HG03520 (cell line): ENCODE data around the gene TRMT10A.

Experiments used
- ATAC-seq: cut with Tn5 transposase; IDR thresholded peaks from one replicate; pipeline ENCODE4 v1.9.1; 2021; ENCODE audit warnings: mild to moderate bottlenecking, moderate library complexity; ENCODE audit not compliant: unreplicated experiment

The TRMT10A gene, protein sequence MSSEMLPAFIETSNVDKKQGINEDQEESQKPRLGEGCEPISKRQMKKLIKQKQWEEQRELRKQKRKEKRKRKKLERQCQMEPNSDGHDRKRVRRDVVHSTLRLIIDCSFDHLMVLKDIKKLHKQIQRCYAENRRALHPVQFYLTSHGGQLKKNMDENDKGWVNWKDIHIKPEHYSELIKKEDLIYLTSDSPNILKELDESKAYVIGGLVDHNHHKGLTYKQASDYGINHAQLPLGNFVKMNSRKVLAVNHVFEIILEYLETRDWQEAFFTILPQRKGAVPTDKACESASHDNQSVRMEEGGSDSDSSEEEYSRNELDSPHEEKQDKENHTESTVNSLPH

DNA sequence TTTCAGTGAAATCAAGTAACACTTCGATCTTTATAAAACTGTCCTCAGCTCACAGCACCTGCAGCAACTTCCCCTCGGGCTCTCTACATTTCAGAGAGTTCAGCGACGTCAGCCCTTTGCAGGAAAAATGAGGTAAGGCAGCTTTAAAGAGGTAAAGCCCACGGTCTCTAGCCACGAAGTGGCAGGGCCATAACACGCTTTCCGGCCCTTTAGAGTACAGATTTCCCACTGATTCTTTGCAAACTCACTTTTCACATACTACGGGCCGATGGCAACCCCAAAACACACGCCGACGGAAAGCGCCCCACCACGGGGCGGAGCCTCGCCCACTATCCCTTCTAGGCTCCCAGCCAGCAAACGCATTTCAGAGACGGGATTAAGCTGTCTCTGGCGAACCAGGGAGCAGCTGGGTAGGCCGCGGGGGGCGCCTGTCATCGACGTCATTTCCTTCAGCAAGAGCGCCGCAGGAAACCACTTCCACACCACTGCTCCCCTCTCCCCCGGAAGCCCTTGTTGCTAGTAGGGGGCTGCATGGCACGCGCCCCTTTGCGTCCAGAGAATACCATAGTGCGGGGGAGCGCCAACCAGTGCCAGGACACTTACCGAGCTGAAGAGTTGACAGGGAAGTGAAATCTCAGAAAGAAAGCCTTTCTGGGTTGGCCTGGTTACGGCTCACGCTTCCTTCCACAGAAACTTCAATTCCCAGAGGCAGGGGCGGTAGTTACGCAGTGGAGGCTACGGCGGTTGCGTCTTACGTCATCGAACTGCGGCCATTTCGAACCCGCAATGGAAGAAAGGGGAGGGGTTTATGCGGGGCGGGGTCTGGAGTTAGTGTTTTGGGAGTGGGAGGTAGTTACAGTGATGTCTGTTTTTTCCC lies at the start of gene TRMT10A:
TSS of gene TRMT10A (minus strand) at position 730 of the 877 bp plus-strand sequence. CDS start 4,701 bp downstream, outside the sequence.
- ATAC-seq: peak; percentile 91

DNA sequence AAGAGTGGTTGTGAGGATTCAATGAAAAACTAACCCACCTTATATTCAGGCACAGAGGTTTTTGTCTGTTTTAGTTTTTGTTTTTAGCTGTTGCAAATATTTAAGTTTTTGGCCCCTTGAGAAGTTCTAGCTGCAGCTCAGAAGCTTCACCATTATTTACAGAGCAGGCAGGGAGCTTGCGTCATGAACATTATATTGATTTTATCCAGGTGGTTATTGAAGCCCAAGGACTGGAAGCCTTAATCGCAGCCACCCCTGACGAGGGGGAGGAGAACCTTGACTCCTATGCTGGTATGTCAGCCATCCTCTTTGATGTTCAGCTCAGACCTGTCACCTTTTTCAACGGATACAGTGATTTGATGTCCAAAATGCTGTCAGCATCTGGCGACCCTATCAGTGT lies 48.9 kb upstream of the TRMT10A start:
- no peak for ATAC-seq

DNA sequence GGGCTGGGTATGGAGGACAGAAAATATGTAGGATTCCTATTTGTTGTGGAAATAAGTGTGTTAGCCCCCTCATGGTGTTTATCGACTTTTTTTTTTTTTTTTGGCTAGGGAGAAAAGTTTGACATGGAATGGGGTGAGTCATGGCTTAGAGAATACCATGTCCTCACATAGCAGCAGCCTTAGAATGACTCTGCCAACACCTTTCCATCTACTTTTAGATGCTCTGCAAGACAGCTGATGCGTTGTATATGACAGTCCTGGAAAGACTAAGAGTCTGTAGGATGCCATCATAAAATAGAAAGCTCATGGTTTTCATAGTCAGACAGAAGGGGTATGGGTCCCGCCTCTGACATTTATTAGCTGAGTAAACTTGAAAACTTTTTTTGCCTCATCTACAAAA lies 48.4 kb upstream of the TRMT10A start:
- no peak for ATAC-seq

DNA sequence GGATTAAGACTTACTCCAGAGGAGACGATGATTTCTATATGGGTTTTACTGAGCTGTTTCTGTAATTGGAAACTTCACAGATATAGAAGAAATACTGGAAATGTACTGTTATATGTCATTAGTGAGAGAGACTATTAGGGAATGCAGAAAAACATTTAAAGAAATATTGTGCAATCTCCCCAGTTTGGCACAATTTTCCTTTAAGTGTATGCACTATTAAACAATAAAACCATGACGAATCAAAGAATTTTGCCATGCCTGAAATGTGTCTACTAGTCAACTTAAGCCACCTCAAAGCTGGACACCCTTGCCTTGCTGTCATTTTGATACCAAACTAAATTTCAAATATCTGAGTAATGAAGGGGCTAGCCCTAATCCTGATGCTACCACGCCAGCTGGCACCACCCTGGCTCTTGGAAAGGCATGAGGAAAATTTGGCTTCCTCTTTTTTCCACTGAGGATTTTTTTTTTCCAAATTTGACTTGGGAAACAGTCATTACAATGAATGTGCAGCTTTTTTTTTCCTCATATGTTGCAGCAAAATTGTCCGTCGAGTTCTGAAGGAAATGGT lies 46.9 kb upstream of the TRMT10A start:
- ATAC-seq: no peak

DNA sequence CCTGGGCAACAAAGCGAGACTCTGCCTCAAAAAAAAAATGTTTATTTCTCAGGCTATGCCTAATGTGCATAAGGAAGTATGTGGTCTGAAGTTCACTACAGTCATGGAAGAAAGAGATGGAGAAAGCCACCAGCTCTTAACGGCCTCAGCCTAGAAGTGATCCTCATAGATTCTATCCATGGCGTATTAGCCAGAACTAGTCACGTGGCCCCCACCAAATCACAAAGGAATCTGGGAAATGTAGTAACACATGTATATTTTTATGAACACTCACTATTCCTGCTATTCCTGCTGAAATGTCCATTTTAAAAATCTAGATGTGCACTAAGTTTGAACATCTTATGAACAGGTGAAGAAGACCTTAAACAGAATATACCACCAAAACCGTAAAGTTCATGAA lies 44.6 kb upstream of the TRMT10A start:
- no peak for ATAC-seq

DNA sequence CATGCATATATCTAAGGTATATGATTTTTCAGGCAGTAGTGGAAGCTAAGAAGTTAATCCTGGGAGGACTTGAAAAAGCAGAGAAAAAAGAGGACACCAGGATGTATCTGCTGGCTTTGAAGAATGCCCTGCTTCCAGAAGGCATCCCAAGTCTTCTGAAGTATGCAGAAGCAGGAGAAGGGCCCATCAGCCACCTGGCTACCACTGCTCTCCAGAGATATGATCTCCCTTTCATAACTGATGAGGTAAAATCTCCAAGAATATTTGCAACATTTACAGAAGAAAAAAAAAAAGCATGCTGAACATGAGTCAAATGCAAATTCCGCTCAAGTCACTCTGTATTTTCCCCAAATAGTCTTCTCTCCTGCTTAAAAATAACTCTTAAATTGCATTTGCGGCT lies 42.9 kb upstream of the TRMT10A start:
- no peak for ATAC-seq

DNA sequence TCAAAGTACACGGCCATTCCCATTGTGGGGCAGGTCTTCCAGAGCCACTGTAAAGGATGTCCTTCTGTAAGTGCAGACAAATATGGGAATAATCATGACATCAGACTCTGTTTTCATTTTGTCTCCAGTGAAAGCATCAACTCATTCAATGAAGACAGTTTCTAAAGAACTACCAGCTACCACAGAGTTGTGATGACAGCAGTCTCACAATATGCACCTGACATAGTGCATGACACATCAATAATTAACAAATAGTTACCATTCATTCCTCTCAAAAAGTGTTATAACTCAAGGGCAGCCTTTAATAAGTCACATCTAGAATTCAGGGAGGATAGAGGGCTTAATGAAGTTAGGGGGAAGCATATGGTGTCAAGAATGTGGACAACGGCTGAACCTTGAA lies 31.0 kb upstream of the TRMT10A start:
- no peak for ATAC-seq

DNA sequence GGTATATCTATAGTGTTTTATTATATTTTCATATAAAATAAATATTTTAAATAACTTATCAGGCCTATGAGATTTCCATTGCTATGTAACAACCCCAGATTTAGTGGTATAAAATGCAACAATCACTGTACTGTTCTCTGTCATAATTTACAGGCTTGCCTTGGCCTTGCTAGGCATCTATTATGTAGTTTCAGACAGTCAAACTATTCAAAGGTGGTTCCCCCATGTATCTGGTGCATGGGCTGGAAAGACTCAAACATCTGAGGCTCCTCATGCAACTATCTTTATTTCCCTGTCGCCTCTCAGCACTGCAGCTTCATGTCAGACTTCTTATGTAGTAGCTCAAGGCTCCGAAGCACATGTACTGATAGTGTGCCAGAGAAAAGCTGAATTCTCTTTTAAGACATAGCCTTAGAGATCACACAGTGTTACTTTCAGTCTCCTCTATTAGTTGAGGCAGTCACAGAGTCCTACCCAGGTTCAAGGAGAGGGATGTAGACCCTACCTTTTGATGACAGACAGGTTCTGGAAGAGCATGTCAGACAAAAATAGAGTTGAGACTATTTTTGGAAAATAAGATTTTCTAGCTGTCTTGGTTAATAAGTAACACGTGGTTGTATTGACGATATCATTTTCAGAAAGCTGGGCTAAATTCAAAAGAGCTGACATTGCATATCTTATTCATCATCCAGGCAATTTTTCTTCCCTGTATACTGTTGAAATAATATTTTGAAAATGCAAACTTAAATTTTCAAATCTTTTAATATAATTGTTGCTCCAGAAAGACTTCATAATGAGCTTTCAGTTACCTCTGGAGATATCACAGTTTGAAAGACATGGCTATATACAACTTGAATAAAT lies 30.2 kb upstream of the TRMT10A start:
- no peak for ATAC-seq

DNA sequence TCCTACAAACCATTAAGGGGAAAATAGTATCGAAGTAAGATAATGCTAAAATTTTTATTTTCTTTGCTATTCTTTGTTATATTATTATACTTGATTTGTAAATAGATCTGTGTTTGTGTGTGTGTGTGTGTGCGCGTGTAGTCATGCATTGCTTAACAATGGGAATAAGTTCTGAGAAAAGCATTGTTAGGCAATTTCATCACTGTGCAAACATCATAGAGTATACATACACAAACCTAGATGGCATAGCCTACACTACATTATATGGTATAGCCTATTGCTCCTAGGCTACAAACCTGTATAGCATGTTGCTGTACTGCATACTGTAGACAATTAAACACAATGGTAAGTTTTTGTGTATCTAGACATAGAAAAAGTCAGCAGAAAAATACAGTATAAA lies 27.9 kb upstream of the TRMT10A start:
- no peak for ATAC-seq

DNA sequence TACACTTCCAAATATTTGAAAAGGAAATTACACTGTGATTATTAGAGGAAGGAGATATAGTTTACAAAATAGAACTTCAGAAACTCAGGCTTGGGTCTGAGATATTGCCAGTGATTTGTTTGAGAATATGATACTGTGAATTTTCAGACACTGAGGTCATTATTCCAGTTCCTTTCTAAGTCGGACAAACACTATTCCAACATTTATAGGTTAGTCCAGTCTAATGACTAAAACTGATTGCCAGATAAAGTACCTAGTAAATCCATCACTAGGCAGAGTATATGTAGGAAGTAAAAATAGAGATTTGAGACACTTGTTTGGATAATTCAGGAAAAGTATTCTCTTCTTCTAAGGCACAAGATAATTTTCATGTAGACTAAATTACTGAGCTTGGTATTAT lies 24.0 kb upstream of the TRMT10A start:
- no peak for ATAC-seq

DNA sequence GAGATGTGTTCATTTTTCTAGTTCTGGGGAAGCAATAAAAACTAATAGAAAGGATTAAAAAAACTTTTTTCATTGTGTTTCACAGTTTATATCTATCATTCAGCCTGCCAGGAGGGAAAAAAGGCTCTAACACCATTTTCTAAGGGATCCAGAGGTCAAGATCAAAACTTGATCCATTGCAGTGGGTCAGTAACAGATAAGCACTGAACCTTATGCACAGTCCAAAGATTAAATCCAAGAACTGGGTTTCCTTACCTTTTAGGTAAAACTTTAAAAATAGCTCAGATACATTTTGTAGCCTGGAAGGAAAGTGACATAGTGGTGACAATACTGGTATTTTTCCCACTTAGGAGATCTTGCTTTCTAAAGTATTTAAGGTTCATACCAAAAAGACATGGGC lies 23.5 kb upstream of the TRMT10A start:
- ATAC-seq: no peak

DNA sequence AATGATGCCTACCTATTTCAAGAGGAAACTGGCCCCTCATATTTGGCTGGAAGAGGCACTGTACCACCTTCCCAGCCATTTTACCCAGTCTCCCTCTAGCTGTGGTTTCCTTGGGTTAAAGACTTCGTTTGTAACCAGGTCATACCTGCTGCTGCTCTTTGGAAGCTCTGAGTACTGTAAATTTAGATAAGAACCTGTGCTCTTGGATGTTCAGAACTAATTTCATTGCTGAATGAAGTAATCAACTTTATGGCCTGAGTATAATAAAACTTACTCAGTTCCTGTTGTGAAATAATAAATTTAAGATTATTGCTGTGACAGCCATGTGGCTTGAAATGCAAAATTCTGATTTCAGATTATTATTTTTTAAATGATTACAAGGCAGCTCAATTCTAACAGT lies 23.0 kb upstream of the TRMT10A start:
- ATAC-seq: no peak

DNA sequence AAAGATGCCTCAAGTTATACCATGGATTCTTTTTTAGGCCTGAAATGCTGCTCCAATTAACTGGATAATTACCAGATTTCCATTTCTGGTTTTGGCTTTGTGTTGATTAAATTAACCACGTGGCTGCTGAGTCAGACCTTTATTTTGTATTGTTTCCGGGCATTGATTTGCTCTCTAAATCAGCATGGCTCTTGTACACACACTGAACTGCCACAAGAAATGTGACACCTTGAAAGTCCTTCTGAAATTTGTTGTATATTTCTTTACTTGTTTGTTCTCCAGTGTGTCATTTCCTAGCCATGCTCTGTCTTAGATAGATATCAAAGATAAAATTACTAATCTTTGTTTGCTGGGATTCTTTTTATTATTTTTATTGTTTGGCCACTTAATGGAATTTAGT lies 22.5 kb upstream of the TRMT10A start:
- no peak for ATAC-seq

DNA sequence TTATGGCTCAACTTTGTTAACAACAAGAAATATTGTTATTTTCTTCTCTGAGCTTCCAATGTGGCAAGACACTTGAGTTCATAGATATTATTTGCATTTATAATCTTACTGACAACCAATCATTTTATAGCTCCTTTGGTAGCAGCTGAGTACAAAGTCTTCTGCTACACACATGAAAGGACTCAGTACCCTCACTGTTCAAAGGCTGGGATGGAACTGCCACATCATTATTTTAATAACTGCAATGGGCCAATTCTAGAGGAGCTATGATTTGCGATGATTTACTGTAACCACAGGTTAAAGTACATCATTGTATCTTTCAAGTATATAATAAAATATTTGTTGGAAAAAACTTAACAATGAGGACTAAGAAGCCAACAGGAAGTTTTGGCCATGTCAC lies 21.7 kb upstream of the TRMT10A start:
- ATAC-seq: no peak

DNA sequence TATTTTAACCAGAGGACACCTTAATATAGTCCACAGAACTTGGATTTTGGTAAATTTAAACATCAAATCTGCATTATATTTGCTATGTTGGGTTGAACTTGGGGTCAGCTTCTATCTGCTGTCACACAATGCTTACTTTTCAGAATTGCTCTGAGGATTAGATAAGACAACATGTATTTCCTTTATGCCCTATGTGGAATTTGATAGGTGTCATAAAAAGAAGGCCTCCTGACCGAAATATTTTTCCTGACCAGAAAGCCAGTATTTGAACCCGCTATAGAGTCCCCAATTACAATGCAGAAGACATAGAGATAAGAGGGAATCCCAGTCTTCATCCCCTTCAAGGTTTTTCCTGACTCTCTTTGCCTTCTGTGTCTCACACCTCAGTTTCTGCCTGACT lies 14.9 kb upstream of the TRMT10A start:
- no peak for ATAC-seq

DNA sequence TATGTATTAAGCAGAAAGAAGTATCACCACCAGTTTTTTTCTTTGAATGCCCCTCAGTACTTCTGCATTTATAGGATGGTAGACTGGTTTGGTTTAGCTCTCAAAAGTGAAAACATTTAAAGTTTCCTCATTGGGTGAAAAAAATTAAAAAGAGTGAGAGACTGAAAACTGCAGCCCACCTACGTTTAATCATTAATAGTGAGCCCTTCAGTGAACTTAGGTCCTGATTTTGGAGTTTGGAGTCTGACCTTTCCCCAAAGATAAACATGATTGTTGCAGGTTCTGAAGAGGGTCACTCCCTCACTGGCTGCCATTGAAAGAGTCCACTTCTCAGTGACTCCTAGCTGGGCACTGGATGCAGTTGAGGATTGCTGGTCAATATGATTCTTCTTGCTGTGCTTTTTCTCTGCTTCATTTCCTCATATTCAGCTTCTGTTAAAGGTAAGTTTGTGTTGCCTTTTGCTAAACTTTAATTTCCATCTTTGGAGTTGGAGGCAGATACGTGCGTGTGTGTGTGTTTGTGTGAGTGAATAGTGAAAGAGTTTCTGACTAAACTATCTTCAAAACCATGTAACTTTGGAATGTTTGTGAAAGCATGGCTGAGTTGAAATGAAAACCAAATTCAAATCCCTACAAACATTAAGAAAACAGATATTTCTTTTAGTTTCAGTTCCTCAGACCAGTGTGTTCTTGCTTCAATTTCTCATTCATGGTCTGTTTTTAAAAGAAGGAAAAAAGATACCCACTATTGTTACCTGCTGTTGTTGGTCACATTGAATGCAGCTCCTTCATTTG lies 10.9 kb upstream of the TRMT10A start, which contains the start of gene MTTP:
TSS of gene MTTP (plus strand) at position 295 of the 795 bp plus-strand sequence. CDS start at position 381, 86 bp downstream.
- peak; percentile 79 for ATAC-seq

DNA sequence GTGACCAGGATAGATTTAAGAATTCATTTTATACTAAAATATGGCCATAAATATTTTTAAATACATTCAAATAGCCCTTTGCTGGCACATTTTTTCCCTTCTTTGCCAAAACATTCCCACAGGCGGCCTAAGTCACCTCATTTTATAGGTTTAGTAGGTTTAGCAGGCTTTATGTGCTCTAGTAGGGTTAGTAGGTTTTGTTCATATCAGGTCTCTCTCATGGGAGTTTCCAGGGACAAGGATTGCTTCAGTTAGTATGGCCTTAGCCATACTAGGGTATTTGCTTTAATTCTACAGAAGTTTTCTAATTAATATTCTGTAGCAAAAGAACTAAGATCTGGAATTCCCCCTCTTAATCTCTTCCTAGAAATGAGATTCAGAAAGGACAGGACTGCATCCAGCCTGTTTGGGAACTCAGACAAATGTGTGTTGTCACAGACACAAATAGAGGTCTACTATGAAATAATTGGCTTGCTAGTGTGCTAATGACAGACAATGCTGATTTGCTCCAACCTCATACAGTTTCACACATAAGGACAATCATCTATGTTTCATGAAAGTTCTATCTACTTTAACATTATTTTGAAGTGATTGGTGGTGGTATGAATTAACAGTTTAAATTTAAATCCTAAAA lies 10.0 kb upstream of the TRMT10A start:
- ATAC-seq: no peak

DNA sequence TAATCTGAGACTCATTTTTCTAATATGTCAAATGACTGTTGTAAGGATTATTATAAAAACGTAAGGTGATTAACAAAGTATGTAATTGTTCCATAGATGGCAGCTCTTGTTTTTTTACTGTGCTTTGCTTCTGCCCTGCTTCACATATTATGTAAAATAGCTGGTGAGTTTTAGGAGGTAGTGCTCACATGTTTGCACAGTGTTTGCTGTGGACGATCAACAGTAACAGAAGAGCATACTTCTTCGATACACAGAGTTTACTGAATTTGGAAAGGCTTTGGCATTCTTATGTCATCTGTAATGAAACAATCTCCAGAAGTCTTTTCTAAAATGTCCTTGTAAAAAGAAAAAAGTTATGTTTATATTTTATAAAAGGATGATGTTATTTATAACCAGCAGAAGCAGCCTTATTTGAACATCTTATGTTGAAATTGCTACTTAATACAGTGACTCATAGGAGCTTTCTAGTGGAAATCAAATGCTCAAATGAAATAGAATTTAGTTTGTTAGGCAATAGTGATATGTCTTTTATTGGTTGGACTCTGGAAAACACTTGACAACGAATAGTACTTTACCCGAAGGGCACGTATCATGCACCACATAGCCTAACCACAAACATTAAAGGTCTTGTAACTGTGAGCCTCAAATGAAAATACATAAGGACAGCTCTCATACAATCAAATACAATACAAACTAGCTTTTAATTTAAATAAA lies 8.8 kb upstream of the TRMT10A start:
- ATAC-seq: no peak

DNA sequence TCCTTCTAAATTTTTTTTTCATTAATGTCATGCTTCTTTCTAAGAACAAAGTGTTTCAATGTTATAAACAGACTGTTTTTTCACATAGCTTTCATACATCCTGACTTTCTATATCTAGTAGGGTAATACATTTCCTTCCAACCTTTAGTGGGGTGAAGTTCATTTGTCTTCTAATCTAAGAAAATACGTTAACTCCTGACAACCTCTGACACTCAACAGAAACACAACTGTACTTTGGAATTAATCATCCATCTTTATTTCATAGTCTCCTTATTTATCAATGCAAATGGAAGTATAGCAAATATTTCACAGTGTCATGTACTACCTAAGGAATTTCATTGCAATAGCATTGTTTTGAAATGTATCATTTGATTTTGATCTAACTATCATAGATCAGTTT lies 8.0 kb upstream of the TRMT10A start:
- no peak for ATAC-seq
